DMS53 treated with DMSO at 0.1 percent for 48 hours (cell line): ENCODE data around the gene PRKAB1.
"Not testable (repeated sequence)": the region's sequence is repeated elsewhere in the genome, so short reads cannot be mapped to it uniquely, and the experiment has no call there.

Experiments
- DNase-seq: peaks from one replicate; lab custom pipeline; 2025; ENCODE audit not compliant: unreplicated experiment; lab: John Stamatoyannopoulos, UW

PRKAB1 gene

GRCh38 chr12:119683816-119684215, 15.9 kb downstream of the PRKAB1 start:
- DNase-seq, result no peak

GRCh38 chr12:119684711-119685369, 16.9 kb downstream of the PRKAB1 start:
- DNase-seq, result no peak

GRCh38 chr12:119685375-119685774, 17.4 kb downstream of the PRKAB1 start:
- no peak for DNase-seq

GRCh38 chr12:119686355-119686754, 18.4 kb downstream of the PRKAB1 start:
- no peak for DNase-seq

- DNase-seq, result no peak
These were observed 18.8 kb downstream of the PRKAB1 start for GRCh38 chr12:119686776-119687175.

GRCh38 chr12:119687406-119687805, 19.5 kb downstream of the PRKAB1 start:
- no peak for DNase-seq

GRCh38 chr12:119687879-119688278, 19.9 kb downstream of the PRKAB1 start:
- DNase-seq, result no peak

GRCh38 chr12:119689935-119690500, 22.1 kb downstream of the PRKAB1 start:
- no peak for DNase-seq

GRCh38 chr12:119691202-119691810, 23.4 kb downstream of the PRKAB1 start:
- no peak for DNase-seq

- DNase-seq, result no peak
These were observed 24.5 kb downstream of the PRKAB1 start for GRCh38 chr12:119692410-119692809.

GRCh38 chr12:119692997-119693396, 25.1 kb downstream of the PRKAB1 start:
- DNase-seq, result no peak

GRCh38 chr12:119693511-119693910, 25.6 kb downstream of the PRKAB1 start:
- DNase-seq, result no peak

GRCh38 chr12:119694111-119694510, 26.2 kb downstream of the PRKAB1 start:
- DNase-seq, result no peak

GRCh38 chr12:119695034-119695433, 27.1 kb downstream of the PRKAB1 start:
- DNase-seq, result no peak

- DNase-seq, result no peak
These were observed 29.0 kb downstream of the PRKAB1 start for GRCh38 chr12:119696943-119697342.

GRCh38 chr12:119699199-119699760, 31.3 kb downstream of the PRKAB1 start:
- no peak for DNase-seq

GRCh38 chr12:119700078-119700477, 32.1 kb downstream of the PRKAB1 start:
- no peak for DNase-seq

- no peak for DNase-seq
These were observed 36.3 kb downstream of the PRKAB1 start for GRCh38 chr12:119704065-119704747.

GRCh38 chr12:119705182-119705581, 37.2 kb downstream of the PRKAB1 start:
- no peak for DNase-seq

GRCh38 chr12:119706427-119706826, 38.5 kb downstream of the PRKAB1 start:
- not testable (repeated sequence) for DNase-seq

GRCh38 chr12:119710374-119710964, 42.5 kb downstream of the PRKAB1 start:
- DNase-seq, result peak; percentile 71
